Spleen (tissue), 11 donors: Measurements from ENCODE around the gene LRRC8A. TPM values are rescaled to one million over a fixed set of nuclear protein-coding genes. Genes with fewer than 3 reads are reported as not detected.

Experiments used
- DNase-seq: peaks from one replicate; pipeline ENCODE4 v3.0.0-alpha.2; 2020
- H3K27ac ChIP-seq, 8 donors: fragments of 200-600 bp; sonication (generic) in 7 of 8; 1 replicate in 4 of 8; 2 replicates in 4 of 8; pipeline versions ENCODE4 v1.5.0 to v1.8.0; 2016 to 2021; ENCODE audit warnings: inconsistent platforms in 4 of 8, mild to moderate bottlenecking in 4 of 8, moderate library complexity in 1 of 8
- H3K27me3 ChIP-seq, 7 donors: fragments of 200-600 bp; sonication (generic) in 6 of 7; replicated peaks in 1 of 7; 1 replicate in 4 of 7; 2 replicates in 3 of 7; pipeline versions ENCODE4 v1.5.0 to v1.8.0; 2016 to 2021; ENCODE audit warnings: inconsistent platforms in 3 of 7, mild to moderate bottlenecking in 1 of 7
- H3K36me3 ChIP-seq, 6 donors: fragments of 200-600 bp; sonication (generic) in 5 of 6; 1 replicate in 4 of 6; 2 replicates in 2 of 6; pipeline versions ENCODE4 v1.5.0 to v1.8.0; 2016 to 2021; ENCODE audit warnings: inconsistent platforms in 2 of 6
- H3K4me1 ChIP-seq, 6 donors: fragments of 200-600 bp; sonication (generic) in 5 of 6; 1 replicate in 3 of 6; 2 replicates in 3 of 6; pipeline versions ENCODE4 v1.5.0 to v1.8.0; 2016 to 2021; ENCODE audit warnings: inconsistent platforms in 3 of 6
- H3K4me3 ChIP-seq, 8 donors: fragments of 200-600 bp; sonication (generic) in 7 of 8; 1 replicate in 4 of 8; 2 replicates in 4 of 8; pipeline versions ENCODE4 v1.5.0 to v1.8.0; 2016 to 2021; ENCODE audit warnings: inconsistent platforms in 4 of 8, mild to moderate bottlenecking in 4 of 8, moderate library complexity in 2 of 8
- H3K9me3 ChIP-seq, 8 donors: fragments of 200-600 bp; sonication (generic) in 7 of 8; 1 replicate in 4 of 8; 2 replicates in 4 of 8; pipeline versions ENCODE4 v1.5.0 to v1.8.0; 2016 to 2021; ENCODE audit warnings: inconsistent platforms in 4 of 8
- CTCF ChIP-seq, 11 experiments: fragments of 200-600 bp in 7 of 11; fragments of 450-650 bp in 4 of 11; sonication (generic) in 4 of 11; IDR thresholded peaks in 8 of 11; conservative IDR thresholded peaks in 3 of 11; 1 replicate in 7 of 11; 2 replicates in 4 of 11; pipeline versions ENCODE4 v1.4.0 to v1.8.0; 2016 to 2021; ENCODE audit warnings: antibody characterized with exemption in 11 of 11, inconsistent platforms in 4 of 11, mild to moderate bottlenecking in 1 of 11
- POLR2A ChIP-seq, 3 donors: fragments of 450-650 bp; IDR thresholded peaks; one replicate each; pipeline ENCODE4 v1.5.1; 2017; ENCODE audit warnings: antibody characterized with exemption in 3 of 3, mild to moderate bottlenecking in 1 of 3
- POLR2AphosphoS5 ChIP-seq, 3 donors: sonication (generic); formaldehyde crosslinking; IDR thresholded peaks; one replicate each; pipeline ENCODE4 v1.5.1; 2017; ENCODE audit warnings: antibody characterized with exemption in 3 of 3
- WGBS, 5 donors: extraction: QIAGEN DNeasy Blood & Tissue Kit in 3 of 5; methylation state at CpG; one replicate each; pipeline versions ENCODE4 v1.1.5 to v1.1.7; 2013 to 2018; 5-methylcytosine and 5-hydroxymethylcytosine counted together
- intact Hi-C: fragments of 100-400 bp; cut with DNase I; formaldehyde crosslinking; loops from one replicate; pipeline ENCODE4 v1.15.0; 2023; ENCODE audit warnings: low total_unique reads
- polyA plus RNA-seq, 3 donors: library from polyadenylated mRNA; stranded (reverse); fragments of 200-250 nt; gene quantifications; one replicate each; pipeline ENCODE4 v1.2.1, GENCODE V29; 2013
- total RNA-seq, 7 donors: library from RNA; depleted of rRNA in 3 of 7; stranded (reverse); fragments of >200 nt in 3 of 7; fragmentation: NEBNext Ultra II Directional in 4 of 7; extraction: Animal tissue kit (Norgen Biotek cat#: 25700) in 4 of 7; gene quantifications; one replicate each; pipeline versions ENCODE4 v1.1.0 to v1.2.1, GENCODE V29; 2016 to 2021
- donor health status: healthy with polysubstance abuse.
- donor health status: DM: no; HTN: no; CAD: no; lungs with moderate emphysema.
- donor health status: DM: no; HTN: no; CAD: no.
- donor health status: Bipolar disorder and iron deficiency.
- donor health status: healthy.
- donor health status: DM: no; HTN: no; CAD: no.
- donor health status: DM: yes; HTN: yes; CAD: no.

Gene LRRC8A
- total and polyA plus RNA-seq, 10 donors = 3.5 to 59.0 (median 28.4) TPM

GRCh38 chr9:128884164-128884563, 2.2 kb downstream of the LRRC8A start:
- Histone ChIP-seq H3K27me3 (no peaks in the 10 kb centered on the region), H3K27ac (peak overlapping the region in 6 of 8 donors; percentile 30 to 98 (median 78)), H3K36me3 (peaks cover 0 to 41% (median 27%) of the 10 kb centered on the region in 6 donors), H3K4me3 (peak overlapping the region in 5 of 8 donors; percentile 84 to 94 (median 92)), H3K4me1 (peaks cover 26 to 92% (median 62%) of the 10 kb centered on the region in 6 donors), H3K9me3 (no peaks in the 10 kb centered on the region)
- intact Hi-C loops = no loop called here
- no peak for TF ChIP-seq POLR2AphosphoS5 (IDR thresholded peaks at IDR 0.05)
- no peak for TF ChIP-seq CTCF (IDR thresholded peaks at IDR 0.05 in 8 of 11, conservative IDR thresholded peaks at IDR 0.05 in 3 of 11)
- no peak for TF ChIP-seq POLR2A (IDR thresholded peaks at IDR 0.05)
- no peak for DNase-seq
- WGBS, 5 donors = 59 to 79% (median 76%) methylated on average over 2 of the region's 2 CpGs

DNA sequence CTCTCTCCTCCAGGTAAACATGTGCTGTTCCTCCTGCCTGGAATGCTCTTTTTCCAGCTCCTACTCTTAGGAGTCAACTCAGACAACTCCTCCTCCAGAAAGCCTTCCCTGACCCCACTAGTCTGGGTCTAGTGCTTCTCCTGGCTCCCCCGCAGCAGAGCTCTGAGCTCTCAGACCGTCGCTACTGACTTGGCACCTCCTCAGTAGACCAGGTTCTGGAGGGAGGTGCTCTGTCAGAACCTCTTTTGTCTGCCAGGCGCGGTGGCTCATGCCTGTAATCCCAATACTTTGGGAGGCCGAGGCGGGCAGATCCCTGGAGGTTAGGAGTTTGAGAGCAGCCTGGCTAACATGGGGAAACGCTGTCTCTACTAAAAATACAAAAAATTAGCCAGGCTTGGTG, 3.4 kb downstream of the LRRC8A start:
- WGBS, 5 donors = 90 to 98% (median 94%) methylated on average over 8 of the region's 8 CpGs
- Histone ChIP-seq H3K27me3 (no peaks in the 10 kb centered on the region), H3K4me1 (peaks cover 26 to 88% (median 58%) of the 10 kb centered on the region in 6 donors), H3K9me3 (no peaks in the 10 kb centered on the region), H3K4me3 (no peak overlapping the region), H3K27ac (peak overlapping the region in 2 of 8 donors; percentile 96 to 98), H3K36me3 (peaks cover 0 to 54% (median 30%) of the 10 kb centered on the region in 6 donors)
- TF ChIP-seq POLR2AphosphoS5 (IDR thresholded peaks at IDR 0.05) (no peak), CTCF (IDR thresholded peaks at IDR 0.05 in 8 of 11, conservative IDR thresholded peaks at IDR 0.05 in 3 of 11) (no peak), POLR2A (IDR thresholded peaks at IDR 0.05) (no peak)
- DNase-seq = no peak
- intact Hi-C loops = no loop called here

- 84 to 90% (median 86%) methylated on average over 8 to 15 of the region's 15 CpGs for WGBS, 5 donors
- intact Hi-C loops = no loop called here
Observed at GRCh38 chr9:128885798-128886197, 3.9 kb downstream of the LRRC8A start.

More at GRCh38 chr9:128885798-128886197, 3.9 kb downstream of the LRRC8A start:
- Histone ChIP-seq H3K27me3 (no peaks in the 10 kb centered on the region), H3K4me3 (no peak overlapping the region), H3K36me3 (peaks cover 0 to 58% (median 30%) of the 10 kb centered on the region in 6 donors), H3K9me3 (no peaks in the 10 kb centered on the region), H3K27ac (no peak overlapping the region), H3K4me1 (peaks cover 26 to 88% (median 55%) of the 10 kb centered on the region in 6 donors)
- no peak for TF ChIP-seq POLR2A (IDR thresholded peaks at IDR 0.05)
- TF ChIP-seq CTCF (IDR thresholded peaks at IDR 0.05 in 8 of 11, conservative IDR thresholded peaks at IDR 0.05 in 3 of 11) = no peak
- no peak for TF ChIP-seq POLR2AphosphoS5 (IDR thresholded peaks at IDR 0.05)
- DNase-seq = no peak
